Kidney glomerular epithelial cell (primary cell): Measurements from ENCODE around the gene RHBDL3.

ENCODE experiments used
- DNase-seq: peaks from one replicate; lab custom pipeline; 2025; lab: John Stamatoyannopoulos, UW

RHBDL3 gene

DNA sequence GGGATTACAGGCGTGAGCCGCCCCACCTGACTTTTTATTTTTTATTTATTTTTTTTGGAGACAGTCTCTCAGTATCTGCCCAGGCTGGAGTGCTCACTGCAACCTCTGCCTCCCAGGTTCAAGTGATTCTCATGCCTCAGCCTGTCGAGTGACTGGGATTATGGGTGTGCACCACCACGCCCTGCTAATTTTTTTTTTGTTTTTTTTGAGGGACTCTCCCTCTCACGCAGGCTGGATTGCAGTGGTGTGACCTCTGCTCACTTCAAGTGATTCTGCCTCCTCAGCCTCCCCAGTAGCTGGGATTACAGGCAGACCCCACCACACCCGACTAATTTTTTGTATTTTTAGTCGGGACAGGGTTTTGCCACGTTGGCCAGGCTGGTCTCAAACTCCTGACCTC lies 92.0 kb downstream of the RHBDL3 start:
- DNase-seq: no peak

- DNase-seq: no peak
Measured at GRCh38 chr17:32361270-32361669, 95.6 kb downstream of the RHBDL3 start.

- DNase-seq: no peak
Measured at GRCh38 chr17:32370426-32370825, 104.8 kb downstream of the RHBDL3 start.
